ENCODE measurements around the gene GTF2I. TPM values are rescaled to one million over a fixed set of nuclear protein-coding genes. Genes with fewer than 3 reads are reported as not detected.

The GTF2I gene
- total RNA-seq, result 100 to 1,000 TPM; 117 to 232 (median 204) TPM
- polyA plus RNA-seq, result 100 to 1,000 TPM in 1 of 2 donors, 10 to 100 TPM in 1; 49.7 to 166 TPM
- long read RNA-seq, donor 1, partial matches to known transcripts, result 96 of 102 reads
- long read RNA-seq, donor 1, other reads (novel, unspliced or antisense), result 6 of 102 reads
- long read RNA-seq, donor 2, full-length matches to known transcripts, result 29 of 43 reads
- long read RNA-seq, donor 2, partial matches to known transcripts, result 14 of 43 reads
- long read RNA-seq, donor 2, other reads (novel, unspliced or antisense), result 0 of 43 reads
- long read RNA-seq, donor 3, full-length matches to known transcripts, result 38 of 152 reads
- long read RNA-seq, donor 3, partial matches to known transcripts, result 100 of 152 reads
- long read RNA-seq, donor 3, other reads (novel, unspliced or antisense), result 14 of 152 reads

DNA sequence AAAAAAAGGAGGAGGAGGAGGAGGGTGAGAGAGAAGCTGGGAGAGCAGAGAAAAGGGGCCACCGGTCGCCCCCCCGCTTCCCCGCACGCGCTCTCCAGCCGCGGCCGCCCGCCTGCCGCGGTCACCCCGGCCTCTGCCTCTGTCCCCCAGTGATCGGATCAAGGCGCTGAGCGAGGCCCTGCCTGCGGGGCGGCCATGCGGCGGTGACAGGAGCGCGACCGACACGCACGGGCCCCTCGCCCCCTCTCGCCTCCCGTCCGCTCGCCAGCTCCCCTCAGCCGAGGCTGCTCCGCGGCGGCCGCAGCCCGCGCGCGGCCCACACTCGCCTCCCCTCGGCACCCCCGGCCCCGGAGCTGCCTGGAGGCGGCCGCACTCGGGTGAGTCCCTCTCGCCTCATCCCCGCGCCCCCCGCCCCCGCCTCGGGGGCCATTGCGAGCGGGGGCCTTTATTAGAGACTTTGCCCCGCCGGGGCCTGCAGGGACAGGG is at the start of gene GTF2I:
Gene GTF2I, plus strand, starts transcription at position 27 of the 486 bp plus-strand sequence. CDS start 31,411 bp downstream, outside the sequence.
- WGBS, 3 donors, result 0 to 1% (median 1%) methylated on average over 40 to 54 of the region's 56 CpGs
- DNase-seq, result no peak
- Histone ChIP-seq H3K9me3 (no peaks in the 10 kb centered on the region), H3K36me3 (no peaks in the 10 kb centered on the region), H3K4me3 (peak within 1 kb of the TSS; percentile 54), H3K27me3 (no peaks in the 10 kb centered on the region), H3K27ac (peak within 1 kb of the TSS; percentile 98 to 100), H3K4me1 (ENCODE audit: insufficient read depth) (peaks cover 11% of the 10 kb centered on the region)
- intact Hi-C loops (cut with DNase I), result loop anchor here in 1 of 4 donors (2.0 to 10.0 kb wide), 2 partner anchors 29 to 327 kb away; no protein-coding TSS in a partner anchor
- TF ChIP-seq POLR2A (IDR thresholded peaks at IDR 0.05) (peak; percentile 27), EP300 (IDR thresholded peaks at IDR 0.05) (no peak)
- TF ChIP-seq, protein P1, sequence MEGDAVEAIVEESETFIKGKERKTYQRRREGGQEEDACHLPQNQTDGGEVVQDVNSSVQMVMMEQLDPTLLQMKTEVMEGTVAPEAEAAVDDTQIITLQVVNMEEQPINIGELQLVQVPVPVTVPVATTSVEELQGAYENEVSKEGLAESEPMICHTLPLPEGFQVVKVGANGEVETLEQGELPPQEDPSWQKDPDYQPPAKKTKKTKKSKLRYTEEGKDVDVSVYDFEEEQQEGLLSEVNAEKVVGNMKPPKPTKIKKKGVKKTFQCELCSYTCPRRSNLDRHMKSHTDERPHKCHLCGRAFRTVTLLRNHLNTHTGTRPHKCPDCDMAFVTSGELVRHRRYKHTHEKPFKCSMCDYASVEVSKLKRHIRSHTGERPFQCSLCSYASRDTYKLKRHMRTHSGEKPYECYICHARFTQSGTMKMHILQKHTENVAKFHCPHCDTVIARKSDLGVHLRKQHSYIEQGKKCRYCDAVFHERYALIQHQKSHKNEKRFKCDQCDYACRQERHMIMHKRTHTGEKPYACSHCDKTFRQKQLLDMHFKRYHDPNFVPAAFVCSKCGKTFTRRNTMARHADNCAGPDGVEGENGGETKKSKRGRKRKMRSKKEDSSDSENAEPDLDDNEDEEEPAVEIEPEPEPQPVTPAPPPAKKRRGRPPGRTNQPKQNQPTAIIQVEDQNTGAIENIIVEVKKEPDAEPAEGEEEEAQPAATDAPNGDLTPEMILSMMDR (IDR thresholded peaks at IDR 0.05), result no peak

DNA sequence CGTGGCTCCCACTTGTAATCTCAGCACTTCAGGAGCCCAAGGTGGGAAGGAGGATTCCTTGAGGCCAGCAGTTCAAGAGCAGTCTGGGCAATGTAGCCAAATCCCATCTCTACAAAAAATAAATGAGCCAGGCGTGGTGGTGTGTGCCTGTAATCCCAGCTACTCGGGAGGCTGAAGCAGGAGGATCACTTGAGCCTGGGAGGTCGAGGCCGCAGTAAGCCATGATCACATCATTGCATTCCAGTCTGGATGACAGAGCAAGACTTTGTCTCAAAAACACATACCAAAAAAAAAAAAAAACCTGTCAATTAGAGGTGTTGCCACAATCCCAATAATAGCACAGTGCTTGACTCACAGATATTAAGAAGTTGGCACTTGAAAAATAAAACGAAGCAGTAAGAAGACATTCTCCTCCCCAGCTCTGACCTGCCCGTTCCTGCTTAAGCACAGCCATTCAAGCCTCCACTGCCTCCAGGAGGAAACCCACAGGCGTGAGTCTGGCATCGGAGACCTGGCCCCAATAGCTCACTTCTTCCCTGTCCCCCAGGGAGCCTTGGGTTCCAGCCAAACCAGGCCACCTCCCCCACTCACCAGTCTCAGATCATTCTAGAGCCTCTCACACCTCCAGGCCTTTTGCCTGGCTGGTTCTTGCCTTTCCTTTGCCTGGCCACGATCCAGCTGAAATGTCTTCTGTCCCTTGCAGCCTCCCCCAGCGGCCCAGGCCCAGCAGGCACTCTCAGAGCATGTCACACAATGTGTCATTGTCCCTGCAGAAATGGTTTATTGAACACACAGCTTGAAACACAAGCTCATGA is 45.3 kb upstream of the GTF2I start:
- intact Hi-C loops (cut with DNase I), result loop anchor here in 1 of 4 donors (10.0 kb wide), 1 partner anchor 423 kb away; no protein-coding TSS in a partner anchor
- no peak for DNase-seq
- WGBS, 3 donors, result 61 to 65% (median 62%) methylated on average over 11 of the region's 11 CpGs
- H3K4me3 ChIP-seq, result no peak overlapping the region
- H3K36me3 ChIP-seq, result no peaks in the 10 kb centered on the region
- no peaks in the 10 kb centered on the region for H3K9me3 ChIP-seq
- no peak overlapping the region for H3K27ac ChIP-seq
- H3K4me1 ChIP-seq (ENCODE audit: insufficient read depth), result no peaks in the 10 kb centered on the region
- no peaks in the 10 kb centered on the region for H3K27me3 ChIP-seq
- TF ChIP-seq EP300 (IDR thresholded peaks at IDR 0.05), result no peak
- TF ChIP-seq, protein P1 (IDR thresholded peaks at IDR 0.05), result no peak
- no peak for TF ChIP-seq POLR2A (IDR thresholded peaks at IDR 0.05)

DNA sequence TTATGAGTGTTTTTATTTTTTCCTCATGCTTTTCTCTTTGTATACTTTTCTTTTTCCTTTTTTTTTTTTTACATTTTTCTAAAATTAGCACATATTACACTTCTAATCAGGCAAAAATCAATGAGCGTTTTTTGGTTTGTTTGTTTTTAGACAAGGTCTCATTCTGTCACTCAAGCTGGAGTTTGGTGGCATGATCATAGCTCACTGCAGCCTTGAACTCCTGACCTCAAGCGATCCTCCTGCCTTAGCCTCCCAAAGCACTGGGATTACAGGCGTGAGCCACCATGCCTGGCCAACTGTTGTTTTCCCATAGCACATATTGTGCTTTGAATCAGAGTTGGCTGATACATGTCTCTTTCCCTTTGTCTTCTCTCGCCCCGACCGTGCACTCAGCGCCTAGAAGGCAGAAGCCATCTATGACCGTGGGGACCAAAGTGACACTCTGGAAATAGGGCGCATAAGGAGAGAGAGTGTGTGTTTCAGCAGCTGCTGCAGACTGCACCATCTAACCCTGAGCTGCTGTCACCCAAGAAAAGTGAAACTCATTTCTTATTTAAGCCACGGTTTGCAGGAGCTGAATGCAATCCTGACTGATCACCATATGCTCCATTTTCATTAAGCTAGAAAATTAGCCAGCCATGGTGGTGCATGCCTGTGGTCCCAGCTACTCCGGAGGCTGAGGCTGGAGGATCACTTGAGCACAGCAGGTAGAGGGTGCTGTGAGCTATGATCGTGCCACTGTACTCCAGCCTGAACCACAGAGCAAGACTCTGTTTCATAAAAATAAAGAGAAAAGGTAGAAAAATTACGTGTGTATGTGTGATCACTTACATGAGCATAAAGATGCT is 41.4 kb upstream of the GTF2I start:
- DNase-seq, result no peak
- intact Hi-C loops (cut with DNase I), result loop anchor here in 1 of 4 donors (10.0 kb wide), 1 partner anchor 419 kb away; no protein-coding TSS in a partner anchor
- no peaks in the 10 kb centered on the region for H3K9me3 ChIP-seq
- no peaks in the 10 kb centered on the region for H3K36me3 ChIP-seq
- no peak overlapping the region for H3K27ac ChIP-seq
- WGBS, 3 donors, result 84 to 90% (median 90%) methylated on average over 13 of the region's 13 CpGs
- TF ChIP-seq, protein P1 (IDR thresholded peaks at IDR 0.05), result no peak
- TF ChIP-seq EP300 (IDR thresholded peaks at IDR 0.05) (no peak), POLR2A (IDR thresholded peaks at IDR 0.05) (no peak)
- H3K27me3 ChIP-seq, result no peaks in the 10 kb centered on the region
- no peak overlapping the region for H3K4me3 ChIP-seq
- H3K4me1 ChIP-seq (ENCODE audit: insufficient read depth), result no peaks in the 10 kb centered on the region
